OCI-LY1 (cell line): Measurements from ENCODE around the gene C11orf42.

Source experiments
- H2AFZ ChIP-seq: fragments of 200-600 bp; sonication (generic), shearing (Covaris generic); 2 replicates; pipeline ENCODE4 v1.6.0; 2014; ENCODE audit warnings: antibody characterized with exemption, mild to moderate bottlenecking, low read length
- H3F3A ChIP-seq: fragments of 200-600 bp; sonication (generic), shearing (Covaris generic); 2 replicates; pipeline ENCODE4 v1.6.0; 2014; ENCODE audit warnings: mild to moderate bottlenecking, antibody characterized with exemption, low read length, moderate library complexity; ENCODE audit not compliant: insufficient read depth
- H3K27ac ChIP-seq: fragments of 200-600 bp; sonication (generic); 2 replicates; pipeline ENCODE4 v1.5.1; 2014; ENCODE audit warnings: low read length, mixed run types, mild to moderate bottlenecking, low read depth; ENCODE audit not compliant: poor library complexity, severe bottlenecking
- H3K27me3 ChIP-seq: fragments of 200-600 bp; sonication (generic); 2 replicates; pipeline ENCODE4 v1.6.0; 2014; ENCODE audit warnings: antibody characterized with exemption, mild to moderate bottlenecking, low read length, moderate library complexity; ENCODE audit not compliant: insufficient read depth
- H3K36me3 ChIP-seq: fragments of 200-600 bp; sonication (generic); 2 replicates; pipeline ENCODE4 v1.6.1; 2014; ENCODE audit warnings: mild to moderate bottlenecking, antibody characterized with exemption, low read length, moderate library complexity, mixed read lengths; ENCODE audit not compliant: insufficient read depth
- H3K4me1 ChIP-seq: fragments of 200-600 bp; sonication (generic); 2 replicates; pipeline ENCODE4 v1.5.1; 2014; ENCODE audit warnings: mild to moderate bottlenecking, low read length, moderate library complexity; ENCODE audit not compliant: insufficient read depth, severe bottlenecking
- H3K4me2 ChIP-seq: fragments of 200-600 bp; sonication (generic), shearing (Covaris generic); 2 replicates; pipeline ENCODE4 v1.6.1; 2014; ENCODE audit warnings: low read length
- H3K4me3 ChIP-seq: fragments of 200-600 bp; sonication (generic); 2 replicates; pipeline ENCODE4 v1.5.1; 2014; ENCODE audit warnings: low read length, low read depth, mild to moderate bottlenecking, mixed read lengths; ENCODE audit not compliant: poor library complexity, severe bottlenecking
- H3K79me2 ChIP-seq: fragments of 200-600 bp; shearing (Covaris generic); 2 replicates; pipeline ENCODE4 v1.6.1; 2016; ENCODE audit warnings: mixed run types, low read length, mixed read lengths; ENCODE audit not compliant: insufficient read depth
- H3K9ac ChIP-seq: fragments of 200-600 bp; sonication (generic), shearing (Covaris generic); 2 replicates; pipeline ENCODE4 v1.6.1; 2014; ENCODE audit warnings: mild to moderate bottlenecking, low read length, mixed read lengths
- H3K9me2 ChIP-seq: fragments of 200-600 bp; sonication (generic), shearing (Covaris generic); 2 replicates; pipeline ENCODE4 v1.6.1; 2014; ENCODE audit warnings: low read depth, mild to moderate bottlenecking, low read length, mixed read lengths
- H3K9me3 ChIP-seq: fragments of 200-600 bp; shearing (Covaris generic); 2 replicates; pipeline ENCODE4 v1.6.1; 2014; ENCODE audit warnings: low read length, mixed read lengths
- H4K20me1 ChIP-seq: fragments of 200-600 bp; sonication (generic), shearing (Covaris generic); 2 replicates; pipeline ENCODE4 v1.6.0; 2016; ENCODE audit warnings: mild to moderate bottlenecking, low read length; ENCODE audit not compliant: insufficient read depth
- EZH2 ChIP-seq: fragments of 200-600 bp; sonication (generic), shearing (Covaris generic); IDR thresholded peaks from 2 replicates; pipeline ENCODE4 v1.8.0; 2017; ENCODE audit warnings: borderline replicate concordance, mixed run types, mild to moderate bottlenecking, antibody characterized with exemption, low read length, moderate library complexity, mixed read lengths
- TF ChIP-seq, protein P1 (sequence below): fragments of 200-600 bp; sonication (generic), shearing (Covaris generic); IDR thresholded peaks from 2 replicates; pipeline ENCODE4 v1.5.1; 2017; ENCODE audit warnings: mild to moderate bottlenecking, antibody characterized with exemption, low read length, moderate library complexity, mixed read lengths

Gene C11orf42, protein sequence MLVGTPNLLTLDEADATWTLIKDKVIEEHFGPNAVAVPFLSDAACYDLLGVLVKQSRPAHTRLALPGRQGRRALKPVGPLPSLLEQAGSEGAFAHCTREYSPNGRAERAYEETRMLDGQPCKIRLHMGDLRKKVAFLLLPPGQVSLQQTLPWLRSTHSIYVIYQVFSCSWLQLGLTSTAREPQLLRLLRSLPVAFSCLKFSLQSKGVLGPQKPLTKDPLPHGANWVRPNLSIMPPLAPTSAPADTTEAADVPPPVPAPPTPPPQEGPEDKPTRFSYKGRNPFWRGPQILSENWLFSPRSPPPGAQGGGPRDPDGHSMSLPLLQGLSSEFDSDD

DNA sequence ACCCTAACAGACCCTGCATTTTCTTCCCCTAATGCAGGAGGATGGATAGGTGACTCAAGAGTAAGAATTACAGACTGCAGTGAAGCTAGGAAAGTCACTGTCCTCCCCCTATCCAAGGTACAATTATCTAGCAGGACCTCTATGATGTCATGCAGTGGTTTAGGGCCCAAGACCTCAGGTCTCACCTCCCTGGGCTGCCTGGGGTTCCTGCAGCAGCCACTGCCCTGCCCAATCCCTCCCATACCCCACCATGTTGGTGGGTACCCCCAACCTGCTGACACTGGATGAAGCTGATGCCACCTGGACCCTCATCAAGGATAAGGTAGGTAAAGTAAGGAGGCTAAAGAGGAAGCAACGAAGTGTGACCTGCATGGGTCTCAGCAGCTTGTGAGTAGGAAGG lies at the start of gene C11orf42:
Gene C11orf42 (plus strand): TSS at position 192 of the 400 bp plus-strand sequence. CDS start 59 bp downstream, at position 251.
- TF ChIP-seq, protein P1, sequence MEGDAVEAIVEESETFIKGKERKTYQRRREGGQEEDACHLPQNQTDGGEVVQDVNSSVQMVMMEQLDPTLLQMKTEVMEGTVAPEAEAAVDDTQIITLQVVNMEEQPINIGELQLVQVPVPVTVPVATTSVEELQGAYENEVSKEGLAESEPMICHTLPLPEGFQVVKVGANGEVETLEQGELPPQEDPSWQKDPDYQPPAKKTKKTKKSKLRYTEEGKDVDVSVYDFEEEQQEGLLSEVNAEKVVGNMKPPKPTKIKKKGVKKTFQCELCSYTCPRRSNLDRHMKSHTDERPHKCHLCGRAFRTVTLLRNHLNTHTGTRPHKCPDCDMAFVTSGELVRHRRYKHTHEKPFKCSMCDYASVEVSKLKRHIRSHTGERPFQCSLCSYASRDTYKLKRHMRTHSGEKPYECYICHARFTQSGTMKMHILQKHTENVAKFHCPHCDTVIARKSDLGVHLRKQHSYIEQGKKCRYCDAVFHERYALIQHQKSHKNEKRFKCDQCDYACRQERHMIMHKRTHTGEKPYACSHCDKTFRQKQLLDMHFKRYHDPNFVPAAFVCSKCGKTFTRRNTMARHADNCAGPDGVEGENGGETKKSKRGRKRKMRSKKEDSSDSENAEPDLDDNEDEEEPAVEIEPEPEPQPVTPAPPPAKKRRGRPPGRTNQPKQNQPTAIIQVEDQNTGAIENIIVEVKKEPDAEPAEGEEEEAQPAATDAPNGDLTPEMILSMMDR = no peak
- TF ChIP-seq EZH2 = no peak

DNA sequence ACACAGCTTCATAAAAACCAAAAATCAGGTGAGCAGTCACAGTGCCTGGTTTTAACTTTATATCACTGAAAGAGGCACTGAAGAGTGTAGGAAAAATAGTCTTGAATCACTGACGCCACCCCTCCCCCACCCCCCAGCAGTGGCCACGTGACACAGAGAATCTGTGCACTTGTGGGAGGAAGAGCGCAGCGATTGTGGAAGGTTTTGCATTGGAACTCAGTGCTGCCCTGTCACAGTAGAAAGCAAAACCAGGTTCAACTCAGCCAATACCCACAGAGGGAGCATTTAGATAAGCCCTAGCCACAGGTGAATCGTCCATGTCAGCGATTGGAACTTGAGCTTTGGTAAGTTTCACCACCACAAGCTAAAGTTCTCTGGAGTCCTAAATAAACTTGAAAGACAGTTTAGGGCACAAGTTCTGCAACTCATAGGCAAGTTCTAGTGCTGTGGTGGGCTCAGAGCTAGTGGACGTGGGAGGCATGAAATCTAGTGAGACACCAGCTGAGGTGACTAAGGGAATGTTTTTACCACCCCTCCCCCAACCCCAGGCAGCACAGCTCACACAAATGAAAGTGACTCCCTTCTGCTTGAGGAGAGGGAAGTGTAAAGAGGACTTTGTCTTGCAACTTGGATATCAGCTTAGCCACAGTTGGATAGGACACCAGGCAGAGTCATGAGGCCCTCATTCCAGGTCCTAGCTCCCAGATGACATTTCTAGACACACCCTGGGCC lies 48.6 kb upstream of the C11orf42 start:
- Histone ChIP-seq H3K27ac (no peak overlapping the region), H3K9me3 (no peaks in the 10 kb centered on the region), H3K36me3 (no peaks in the 10 kb centered on the region), H2AFZ (no peak overlapping the region), H3K79me2 (no peaks in the 10 kb centered on the region), H3K4me2 (no peak overlapping the region), H4K20me1 (no peaks in the 10 kb centered on the region), H3K4me3 (no peak overlapping the region), H3K9ac (no peak overlapping the region), H3K27me3 (no peaks in the 10 kb centered on the region), H3F3A (no peaks in the 10 kb centered on the region), H3K4me1 (no peaks in the 10 kb centered on the region), H3K9me2 (no peaks in the 10 kb centered on the region)
- no peak for TF ChIP-seq EZH2
- TF ChIP-seq, protein P1 = no peak

More for the DNA sequence above, at the start of gene C11orf42:
- Histone ChIP-seq H3K4me1 (no peaks in the 10 kb centered on the region), H3K27ac (no peak within 1 kb of the TSS), H3K79me2 (no peaks in the 10 kb centered on the region), H3K4me3 (no peak within 1 kb of the TSS), H2AFZ (no peak within 1 kb of the TSS), H3K4me2 (no peak within 1 kb of the TSS), H3F3A (no peaks in the 10 kb centered on the region), H3K9ac (no peak within 1 kb of the TSS), H3K27me3 (no peaks in the 10 kb centered on the region), H4K20me1 (no peaks in the 10 kb centered on the region), H3K9me3 (no peaks in the 10 kb centered on the region), H3K9me2 (no peaks in the 10 kb centered on the region), H3K36me3 (peaks cover 18% of the 10 kb centered on the region; the same call in 1 of the 2 replicates)

DNA sequence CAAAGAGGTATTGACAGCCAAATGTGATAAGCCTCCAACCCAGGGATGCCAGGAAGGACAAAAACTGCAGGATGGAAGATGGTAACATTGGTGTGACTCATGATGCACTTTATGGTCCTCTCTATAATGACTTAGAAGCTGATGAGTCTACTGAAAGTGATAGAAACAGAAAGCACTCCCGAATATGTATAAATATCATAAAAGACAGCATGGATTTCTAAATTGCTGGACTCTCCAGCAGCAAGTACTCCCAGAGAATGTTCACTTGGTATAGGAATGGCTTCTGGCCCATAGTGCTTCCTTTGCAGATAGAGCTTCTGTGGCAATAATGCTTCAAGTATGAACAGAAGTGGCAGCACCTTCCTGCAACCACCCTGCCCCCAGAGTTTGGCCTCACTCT lies 35.1 kb upstream of the C11orf42 start, which contains the start of gene OR52B2:
Gene OR52B2 (minus strand): TSS at position 101 of the 400 bp plus-strand sequence. CDS start 0 bp downstream, at position 101.
- Histone ChIP-seq H2AFZ (no peak within 1 kb of the TSS), H4K20me1 (no peaks in the 10 kb centered on the region), H3K36me3 (no peaks in the 10 kb centered on the region), H3K79me2 (no peaks in the 10 kb centered on the region), H3K9me3 (peaks cover 3% of the 10 kb centered on the region; the same call in 1 of the 2 replicates), H3K9ac (no peak within 1 kb of the TSS), H3K4me1 (no peaks in the 10 kb centered on the region), H3F3A (no peaks in the 10 kb centered on the region), H3K9me2 (no peaks in the 10 kb centered on the region), H3K27me3 (no peaks in the 10 kb centered on the region), H3K4me2 (no peak within 1 kb of the TSS), H3K27ac (no peak within 1 kb of the TSS), H3K4me3 (no peak within 1 kb of the TSS)
- TF ChIP-seq, protein P1 = no peak
- TF ChIP-seq EZH2 = no peak
